ENCODE measurements around the gene MALRD1. TPM values are rescaled to one million over a fixed set of nuclear protein-coding genes. Genes with fewer than 3 reads are reported as not detected.

Gene MALRD1
- total RNA-seq, 1 donor from 2014 or later, result not detected

DNA sequence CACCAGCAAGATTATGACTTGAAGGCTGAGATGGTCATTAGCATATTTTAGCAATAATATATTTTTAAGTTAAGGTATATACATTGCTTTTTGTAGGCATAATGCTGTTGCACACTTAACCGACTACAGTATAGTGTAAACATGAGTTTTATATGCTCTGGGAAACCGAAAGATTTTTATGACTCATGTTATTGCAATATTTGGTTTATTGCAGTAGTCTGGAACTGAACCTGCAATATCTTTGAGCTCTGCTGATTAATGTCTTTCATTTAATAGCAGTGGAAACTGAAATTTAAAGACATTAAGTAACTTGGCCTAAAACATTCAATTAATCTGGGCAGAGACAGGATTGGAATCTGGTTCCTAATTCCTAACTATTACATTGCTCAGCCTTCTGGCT, 500.9 kb downstream of the MALRD1 start:
- Mint-ChIP-seq H3K9me3 (peaks cover 9% of the 10 kb centered on the region), H3K4me1 (ENCODE audit: low read depth) (no peaks in the 10 kb centered on the region), H3K36me3 (ENCODE audit: low read depth) (no peaks in the 10 kb centered on the region), H3K4me3 (no peak overlapping the region), H3K27ac (no peak overlapping the region), H3K27me3 (ENCODE audit: insufficient read depth) (no peaks in the 10 kb centered on the region)
- no peak for DNase-seq (ENCODE audit: low spot score)
- intact Hi-C loops (cut with micrococcal nuclease), result no loop called here

DNA sequence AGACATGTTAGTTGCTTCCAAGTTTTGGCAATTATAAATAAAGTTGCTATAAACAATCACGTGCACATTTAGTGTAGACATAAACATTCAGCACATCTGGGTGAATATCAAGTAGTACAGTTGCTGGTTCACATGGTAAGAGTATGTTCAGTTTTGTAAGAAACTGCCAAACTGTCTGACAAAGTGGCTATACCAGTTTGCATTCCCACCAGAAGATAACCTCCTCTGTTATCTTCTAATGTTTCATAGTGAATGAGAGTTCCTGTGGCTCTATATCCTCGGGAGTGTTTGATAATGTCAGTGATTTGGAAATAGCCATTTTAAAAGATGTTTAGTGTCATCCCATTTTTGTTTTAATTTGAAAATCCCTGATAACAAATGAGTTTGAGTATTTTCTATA, 508.1 kb downstream of the MALRD1 start:
- Mint-ChIP-seq H3K36me3 (ENCODE audit: low read depth) (no peaks in the 10 kb centered on the region), H3K27me3 (ENCODE audit: insufficient read depth) (no peaks in the 10 kb centered on the region), H3K27ac (no peak overlapping the region), H3K4me1 (ENCODE audit: low read depth) (no peaks in the 10 kb centered on the region), H3K4me3 (no peak overlapping the region), H3K9me3 (no peaks in the 10 kb centered on the region)
- intact Hi-C loops (cut with micrococcal nuclease), result no loop called here
- DNase-seq (ENCODE audit: low spot score), result no peak

DNA sequence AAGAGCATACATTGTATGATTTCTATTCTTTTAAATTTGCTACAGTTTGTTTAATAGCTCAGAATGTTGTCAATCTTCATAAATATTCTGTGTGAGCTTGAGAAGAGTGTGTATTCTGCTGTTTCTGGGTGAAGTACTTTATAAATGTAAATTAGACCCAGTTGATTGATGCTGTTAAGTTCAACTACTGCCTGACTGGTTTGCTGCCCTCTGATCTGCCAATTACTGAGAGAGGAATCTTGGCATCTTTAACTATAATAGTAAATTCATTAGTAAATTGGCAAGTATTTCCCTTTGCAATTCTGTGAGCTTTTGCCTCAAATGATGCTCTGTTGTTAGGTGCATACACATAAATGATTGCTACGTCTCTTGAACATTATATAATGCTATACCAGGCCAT, 512.6 kb downstream of the MALRD1 start:
- Mint-ChIP-seq H3K36me3 (ENCODE audit: low read depth) (no peaks in the 10 kb centered on the region), H3K4me1 (ENCODE audit: low read depth) (no peaks in the 10 kb centered on the region), H3K27ac (no peak overlapping the region), H3K4me3 (no peak overlapping the region), H3K9me3 (no peaks in the 10 kb centered on the region), H3K27me3 (ENCODE audit: insufficient read depth) (no peaks in the 10 kb centered on the region)
- DNase-seq (ENCODE audit: low spot score), result no peak
- intact Hi-C loops (cut with micrococcal nuclease), result no loop called here

DNA sequence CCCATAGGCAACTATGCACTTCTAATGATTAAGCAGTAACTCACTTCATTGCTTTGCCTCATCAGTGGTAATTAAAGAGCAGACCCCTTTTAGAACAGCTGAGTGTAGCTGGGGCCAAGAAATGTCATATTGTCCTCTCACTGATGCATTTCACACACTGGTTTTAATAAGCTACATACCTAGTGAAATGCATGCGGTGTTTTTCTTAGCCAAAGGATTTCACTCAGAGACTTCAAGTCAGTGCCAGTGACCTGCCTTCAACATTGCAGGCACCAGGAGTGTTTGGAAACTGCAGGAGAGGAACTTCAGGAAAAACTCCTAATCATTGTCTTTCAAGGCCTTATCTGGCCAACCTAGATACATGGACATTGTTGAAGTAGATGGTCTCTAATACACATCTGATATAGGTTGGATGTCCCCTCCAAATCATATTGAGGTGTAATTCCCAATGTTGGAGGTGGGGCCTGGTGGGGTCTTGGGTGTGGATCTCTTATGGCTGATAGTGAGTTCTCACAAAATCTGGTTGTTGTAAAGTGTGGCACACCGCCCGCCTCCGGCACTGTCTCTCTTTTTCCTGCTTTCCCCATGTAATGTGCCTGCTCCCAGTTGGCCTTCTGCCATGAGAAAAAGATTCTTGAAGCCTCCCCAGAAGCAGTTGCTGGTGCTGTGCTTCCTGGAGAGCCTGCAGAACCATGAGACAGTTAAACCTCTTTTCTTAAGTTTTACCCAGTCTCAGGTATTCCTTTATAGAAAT, 515.0 kb downstream of the MALRD1 start:
- no peak overlapping the region for H3K4me3 Mint-ChIP-seq

DNA sequence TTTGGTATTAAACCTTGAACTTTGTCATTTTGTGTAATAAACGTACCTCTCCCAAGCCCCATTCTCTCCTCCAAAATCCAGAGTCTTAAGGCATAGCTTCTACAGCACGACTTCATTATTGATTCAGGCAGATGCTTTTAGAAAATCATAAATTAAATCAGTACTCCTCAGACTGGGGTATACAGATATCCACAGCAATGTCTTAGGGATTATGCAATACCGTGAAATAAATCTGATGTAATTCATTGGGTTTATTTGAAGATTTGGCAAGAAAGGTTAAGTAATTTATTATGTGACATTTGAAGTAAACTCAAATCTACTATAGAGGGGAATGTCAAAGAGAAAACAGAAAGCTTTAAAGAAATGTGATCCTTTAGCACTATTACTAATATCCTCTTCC, 521.5 kb downstream of the MALRD1 start:
- Mint-ChIP-seq H3K27ac (no peak overlapping the region), H3K27me3 (ENCODE audit: insufficient read depth) (no peaks in the 10 kb centered on the region), H3K36me3 (ENCODE audit: low read depth) (no peaks in the 10 kb centered on the region), H3K9me3 (no peaks in the 10 kb centered on the region), H3K4me1 (ENCODE audit: low read depth) (no peaks in the 10 kb centered on the region), H3K4me3 (no peak overlapping the region)
- intact Hi-C loops (cut with micrococcal nuclease), result no loop called here
- no peak for DNase-seq (ENCODE audit: low spot score)

More for the DNA sequence above, 515.0 kb downstream of the MALRD1 start:
- intact Hi-C loops (cut with micrococcal nuclease), result no loop called here
- Mint-ChIP-seq H3K36me3 (ENCODE audit: low read depth) (no peaks in the 10 kb centered on the region), H3K27me3 (ENCODE audit: insufficient read depth) (no peaks in the 10 kb centered on the region), H3K4me1 (ENCODE audit: low read depth) (no peaks in the 10 kb centered on the region), H3K9me3 (no peaks in the 10 kb centered on the region), H3K27ac (no peak overlapping the region)
- no peak for DNase-seq (ENCODE audit: low spot score)

DNA sequence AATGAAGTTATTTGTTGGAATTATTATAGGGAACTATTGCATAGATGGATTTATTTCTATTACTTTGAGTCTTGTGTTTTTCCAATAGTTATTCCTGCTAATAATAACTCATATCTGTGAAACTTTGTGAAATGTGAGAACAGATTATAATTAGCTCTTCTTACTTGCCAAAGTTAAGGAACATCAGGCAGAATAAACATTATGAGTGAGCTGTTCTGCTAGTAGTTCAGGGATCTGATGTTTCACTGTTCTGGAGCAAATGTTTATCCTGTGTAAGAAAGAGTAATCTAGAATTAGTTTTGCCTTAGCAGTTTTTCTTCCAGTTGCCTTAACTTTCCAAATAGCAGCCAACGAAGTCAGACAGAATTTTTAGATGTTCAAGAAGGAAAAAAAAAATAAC, 522.4 kb downstream of the MALRD1 start:
- H3K27ac Mint-ChIP-seq, result no peak overlapping the region
- no peaks in the 10 kb centered on the region for H3K36me3 Mint-ChIP-seq (ENCODE audit: low read depth)
- H3K9me3 Mint-ChIP-seq, result no peaks in the 10 kb centered on the region
- intact Hi-C loops (cut with micrococcal nuclease), result no loop called here
- H3K4me1 Mint-ChIP-seq (ENCODE audit: low read depth), result no peaks in the 10 kb centered on the region
- no peak overlapping the region for H3K4me3 Mint-ChIP-seq
- no peak for DNase-seq (ENCODE audit: low spot score)
- no peaks in the 10 kb centered on the region for H3K27me3 Mint-ChIP-seq (ENCODE audit: insufficient read depth)

DNA sequence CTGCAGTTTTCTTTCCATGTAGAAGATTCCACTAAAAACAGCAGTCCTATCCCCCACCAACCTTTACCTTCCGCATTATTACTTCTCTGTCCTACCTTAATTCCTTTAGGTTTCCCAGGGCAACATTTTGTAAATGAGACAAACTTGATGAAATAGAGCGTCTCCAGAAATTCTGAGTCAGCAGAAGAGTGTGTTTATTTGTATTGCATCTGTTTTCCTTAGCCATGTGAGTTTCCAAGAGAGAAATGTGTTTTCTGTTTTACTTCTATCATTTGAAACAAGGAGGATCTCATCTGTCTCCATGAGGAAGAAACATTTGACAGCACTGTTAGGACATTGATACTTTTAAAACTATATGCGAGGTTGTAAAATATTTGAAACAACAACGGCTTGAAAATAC, 523.5 kb downstream of the MALRD1 start:
- H3K27me3 Mint-ChIP-seq (ENCODE audit: insufficient read depth), result no peaks in the 10 kb centered on the region
- no peak overlapping the region for H3K4me3 Mint-ChIP-seq
- H3K36me3 Mint-ChIP-seq (ENCODE audit: low read depth), result no peaks in the 10 kb centered on the region
- intact Hi-C loops (cut with micrococcal nuclease), result no loop called here
- DNase-seq (ENCODE audit: low spot score), result no peak
- no peak overlapping the region for H3K27ac Mint-ChIP-seq
- H3K4me1 Mint-ChIP-seq (ENCODE audit: low read depth), result no peaks in the 10 kb centered on the region
- peaks cover 4% of the 10 kb centered on the region for H3K9me3 Mint-ChIP-seq

DNA sequence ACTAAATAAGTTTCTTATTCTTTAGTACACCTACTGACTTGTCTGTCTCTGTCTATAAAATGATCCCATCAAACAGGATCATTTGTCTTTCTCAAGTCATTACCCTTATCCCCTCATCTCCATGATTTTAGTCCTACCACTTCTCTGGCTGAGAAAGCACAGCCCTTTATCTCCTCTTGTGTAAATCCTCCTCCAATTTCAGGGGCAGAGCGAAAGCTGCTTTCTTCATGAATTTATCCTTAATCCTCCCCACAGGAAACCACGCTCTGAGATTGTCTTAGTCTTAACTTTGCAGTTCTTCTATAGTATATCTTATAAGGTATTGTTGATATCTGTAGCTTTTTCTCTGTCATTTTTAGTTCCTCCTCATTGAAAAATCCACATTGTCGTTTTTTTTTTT, 528.0 kb downstream of the MALRD1 start:
- H3K27me3 Mint-ChIP-seq (ENCODE audit: insufficient read depth), result no peaks in the 10 kb centered on the region
- peaks cover 11% of the 10 kb centered on the region for H3K9me3 Mint-ChIP-seq
- no peak overlapping the region for H3K4me3 Mint-ChIP-seq
- DNase-seq (ENCODE audit: low spot score), result no peak
- no peak overlapping the region for H3K27ac Mint-ChIP-seq
- H3K36me3 Mint-ChIP-seq (ENCODE audit: low read depth), result no peaks in the 10 kb centered on the region
- intact Hi-C loops (cut with micrococcal nuclease), result no loop called here
- no peaks in the 10 kb centered on the region for H3K4me1 Mint-ChIP-seq (ENCODE audit: low read depth)

DNA sequence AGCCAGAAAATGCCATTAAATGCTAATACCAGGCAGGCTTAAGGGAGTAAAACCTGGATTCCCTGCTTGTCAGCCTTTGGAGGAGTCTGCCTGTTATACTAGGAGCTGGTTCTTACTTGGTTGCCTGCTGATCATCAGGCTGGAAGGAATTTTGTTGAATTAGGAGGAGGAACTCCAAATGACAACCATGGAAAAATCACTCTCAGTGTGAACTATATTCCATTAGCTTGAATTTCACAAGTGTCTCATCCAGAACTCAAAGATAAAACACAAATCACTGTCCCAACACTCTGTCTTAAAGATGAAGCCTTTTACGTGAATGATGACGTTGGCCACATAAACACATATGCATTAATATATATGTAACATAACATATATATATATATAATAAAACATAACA, 528.8 kb downstream of the MALRD1 start:
- Mint-ChIP-seq H3K4me3 (no peak overlapping the region), H3K4me1 (ENCODE audit: low read depth) (no peaks in the 10 kb centered on the region), H3K9me3 (peaks cover 11% of the 10 kb centered on the region), H3K27me3 (ENCODE audit: insufficient read depth) (no peaks in the 10 kb centered on the region), H3K27ac (no peak overlapping the region), H3K36me3 (ENCODE audit: low read depth) (no peaks in the 10 kb centered on the region)
- no peak for DNase-seq (ENCODE audit: low spot score)
- intact Hi-C loops (cut with micrococcal nuclease), result no loop called here

DNA sequence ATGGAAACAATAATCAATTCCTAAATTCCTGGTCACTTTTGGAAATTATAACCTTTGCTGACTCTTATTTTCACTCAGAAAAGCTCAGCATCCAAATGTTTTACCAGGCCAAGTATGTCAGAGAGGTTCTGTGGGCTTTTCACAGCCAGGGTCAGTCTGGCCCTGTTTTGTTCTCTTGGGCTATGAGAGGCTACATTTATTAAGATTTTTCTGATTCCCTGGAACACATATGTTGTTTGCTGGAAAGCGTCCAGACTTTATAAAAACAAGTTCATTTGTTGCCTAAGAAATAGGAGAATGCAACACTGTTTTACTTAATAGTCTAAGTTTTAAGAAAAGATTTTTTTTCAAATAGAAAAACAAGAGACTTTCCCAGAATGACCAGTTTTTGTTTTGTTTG, 529.2 kb downstream of the MALRD1 start:
- DNase-seq (ENCODE audit: low spot score), result no peak
- H3K36me3 Mint-ChIP-seq (ENCODE audit: low read depth), result no peaks in the 10 kb centered on the region
- intact Hi-C loops (cut with micrococcal nuclease), result no loop called here
- H3K9me3 Mint-ChIP-seq, result peaks cover 11% of the 10 kb centered on the region
- no peaks in the 10 kb centered on the region for H3K27me3 Mint-ChIP-seq (ENCODE audit: insufficient read depth)
- no peak overlapping the region for H3K27ac Mint-ChIP-seq
- no peaks in the 10 kb centered on the region for H3K4me1 Mint-ChIP-seq (ENCODE audit: low read depth)
- no peak overlapping the region for H3K4me3 Mint-ChIP-seq

DNA sequence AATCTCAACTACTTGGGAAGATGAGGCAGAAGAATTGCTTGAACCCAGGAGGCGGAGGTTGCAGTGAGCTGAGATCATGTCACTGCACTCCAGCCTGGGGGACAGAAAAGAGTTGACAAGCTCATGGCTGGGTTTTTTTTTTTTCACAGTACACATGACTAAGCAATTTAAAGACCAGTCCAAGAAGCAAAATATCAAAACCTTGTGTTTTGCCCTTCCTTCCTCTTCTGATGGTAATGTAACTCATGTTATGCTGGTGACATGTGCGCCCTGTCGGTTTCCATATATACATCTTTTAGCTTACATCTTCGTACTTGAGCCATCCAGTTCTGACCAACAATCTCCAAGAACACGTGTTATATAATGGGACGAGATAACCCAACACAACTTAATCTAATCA, 530.0 kb downstream of the MALRD1 start:
- peaks cover 11% of the 10 kb centered on the region for H3K9me3 Mint-ChIP-seq
- H3K27me3 Mint-ChIP-seq (ENCODE audit: insufficient read depth), result no peaks in the 10 kb centered on the region
- DNase-seq (ENCODE audit: low spot score), result no peak
- no peaks in the 10 kb centered on the region for H3K36me3 Mint-ChIP-seq (ENCODE audit: low read depth)
- H3K27ac Mint-ChIP-seq, result no peak overlapping the region
- no peak overlapping the region for H3K4me3 Mint-ChIP-seq
- H3K4me1 Mint-ChIP-seq (ENCODE audit: low read depth), result no peaks in the 10 kb centered on the region
- intact Hi-C loops (cut with micrococcal nuclease), result no loop called here

DNA sequence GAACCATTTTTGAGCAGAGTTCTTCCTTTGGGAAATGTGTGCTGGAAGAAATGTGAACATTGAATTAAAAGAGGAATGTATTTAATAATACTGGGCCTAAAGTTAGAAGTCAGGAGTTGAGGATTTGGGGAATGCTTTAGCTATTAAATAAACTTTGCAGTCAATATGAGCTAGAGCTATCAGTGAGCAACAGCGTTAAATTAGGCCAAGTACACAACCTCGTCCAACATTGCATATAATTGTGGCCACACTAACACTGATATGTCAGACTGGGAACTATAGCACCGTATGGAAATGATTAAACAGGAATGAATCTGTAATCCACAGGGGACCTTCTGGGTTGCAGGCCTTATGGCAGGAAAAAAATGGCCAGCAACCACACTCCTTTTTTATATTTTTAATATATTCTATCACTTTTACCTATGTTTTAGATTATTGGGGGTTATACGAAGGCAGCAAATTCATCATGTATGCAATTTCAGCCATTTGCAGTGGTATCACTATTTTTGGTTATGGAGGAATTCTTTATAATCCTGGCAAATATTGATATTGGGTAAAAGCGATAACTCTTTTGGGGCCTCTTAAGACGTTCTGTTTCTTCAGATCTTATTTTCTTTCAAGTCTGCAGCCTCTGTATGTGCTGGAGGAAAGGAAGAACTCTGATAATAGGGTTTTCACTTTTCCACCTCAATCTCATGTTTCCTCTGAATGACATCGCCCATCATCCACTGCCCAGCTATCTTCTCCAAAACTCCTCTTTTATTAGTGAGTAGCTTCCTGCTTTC, 531.4 kb downstream of the MALRD1 start:
- H3K27ac Mint-ChIP-seq, result no peak overlapping the region
- peaks cover 11% of the 10 kb centered on the region for H3K9me3 Mint-ChIP-seq
- no peak for DNase-seq (ENCODE audit: low spot score)
- intact Hi-C loops (cut with micrococcal nuclease), result no loop called here
- no peaks in the 10 kb centered on the region for H3K36me3 Mint-ChIP-seq (ENCODE audit: low read depth)
- no peak overlapping the region for H3K4me3 Mint-ChIP-seq
- H3K4me1 Mint-ChIP-seq (ENCODE audit: low read depth), result no peaks in the 10 kb centered on the region
- H3K27me3 Mint-ChIP-seq (ENCODE audit: insufficient read depth), result no peaks in the 10 kb centered on the region

DNA sequence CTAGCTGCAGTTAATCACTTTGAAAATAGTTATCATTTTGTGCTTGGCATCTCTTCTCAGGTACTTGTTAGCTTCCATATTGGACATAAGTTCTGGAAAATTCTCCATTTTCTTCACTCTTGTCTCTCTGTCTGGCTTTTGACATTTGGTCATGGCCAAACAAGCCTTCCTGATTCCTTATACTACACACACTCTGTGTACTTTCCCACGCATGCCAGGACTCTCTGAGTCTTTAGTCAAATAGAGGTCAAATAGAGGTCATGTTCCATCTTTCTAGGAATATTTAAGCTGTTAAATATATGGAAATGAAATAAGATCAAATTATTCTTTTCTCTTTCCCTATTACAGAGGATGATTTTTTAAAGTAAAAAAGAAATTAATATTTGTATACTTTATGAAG, 532.1 kb downstream of the MALRD1 start:
- Mint-ChIP-seq H3K9me3 (peaks cover 11% of the 10 kb centered on the region), H3K36me3 (ENCODE audit: low read depth) (no peaks in the 10 kb centered on the region), H3K27me3 (ENCODE audit: insufficient read depth) (no peaks in the 10 kb centered on the region), H3K27ac (no peak overlapping the region), H3K4me3 (no peak overlapping the region), H3K4me1 (ENCODE audit: low read depth) (no peaks in the 10 kb centered on the region)
- DNase-seq (ENCODE audit: low spot score), result no peak
- intact Hi-C loops (cut with micrococcal nuclease), result no loop called here
